Mononuclear cell (primary cell): ENCODE measurements around the gene ZBTB7C. TPM values are rescaled to one million over a fixed set of nuclear protein-coding genes. Genes with fewer than 3 reads are reported as not detected.
"Not testable (repeated sequence)": the region's sequence is repeated elsewhere in the genome, so short reads cannot be mapped to it uniquely, and the experiment has no call there.

Source experiments
- H3K27me3 ChIP-seq: 2 replicates; pipeline ENCODE4 v1.6.0; 2011; ENCODE audit warnings: low read length, control low read depth; ENCODE audit not compliant: insufficient read depth
- H3K4me1 ChIP-seq: 2 replicates; pipeline ENCODE4 v1.5.1; 2011; ENCODE audit warnings: mild to moderate bottlenecking, low read length, control low read depth; ENCODE audit not compliant: insufficient read depth
- H3K4me3 ChIP-seq: 2 replicates; pipeline ENCODE4 v1.5.1; 2011; ENCODE audit warnings: mild to moderate bottlenecking, low read length, moderate library complexity
- H3K9me3 ChIP-seq: 2 replicates; pipeline ENCODE4 v1.5.1; 2011; ENCODE audit warnings: low read depth, mild to moderate bottlenecking, control low read depth, low read length
- total RNA-seq: library from RNA; depleted of rRNA; stranded (reverse); fragments of >200 nt; gene quantifications from one replicate; pipeline ENCODE4 v1.2.3, GENCODE V29; 2012

The ZBTB7C gene
- total RNA-seq: not detected

DNA sequence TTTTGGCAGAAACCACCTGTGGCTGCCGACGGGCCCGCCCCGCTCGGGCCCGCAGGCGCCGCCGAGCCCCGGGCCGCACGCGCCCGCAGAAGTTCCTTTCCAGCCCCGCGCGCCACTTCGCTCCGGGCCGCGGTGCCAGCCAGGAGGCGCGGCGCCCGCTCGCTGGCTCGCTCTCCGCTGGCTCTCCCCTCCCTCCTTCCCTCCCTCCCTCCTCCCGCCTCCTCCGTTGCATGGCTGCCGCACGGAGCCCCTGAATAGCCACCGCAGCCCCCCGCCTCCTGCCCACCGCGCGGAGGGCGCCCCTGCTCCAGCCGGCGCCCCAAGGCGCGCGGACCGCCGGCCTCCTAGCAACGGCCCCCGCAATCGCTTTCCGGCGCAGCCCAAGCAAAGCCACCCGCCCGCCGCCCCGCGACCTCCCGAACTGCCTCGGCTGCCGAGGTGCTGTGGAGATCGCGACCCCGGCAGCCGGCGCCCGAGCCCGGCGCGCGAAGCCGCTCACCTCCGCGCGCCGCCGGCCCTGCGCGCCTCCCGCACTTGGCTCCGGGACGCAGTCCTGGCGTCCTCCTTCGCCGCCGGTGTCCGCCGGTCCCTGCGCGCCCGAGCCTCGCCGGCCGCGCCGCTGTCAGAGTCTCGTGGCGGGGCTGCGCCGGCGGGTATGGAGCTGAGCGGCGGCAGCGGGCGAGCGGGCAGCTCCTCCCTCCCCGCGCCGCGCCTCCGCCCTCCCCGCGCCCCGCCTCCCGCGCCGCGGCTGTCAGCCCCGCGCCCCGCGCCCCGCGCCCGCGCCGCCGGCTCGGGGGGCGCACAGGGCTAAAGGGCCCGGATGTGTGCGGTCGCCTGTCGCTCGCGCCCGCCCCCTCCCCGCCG lies at the start of gene ZBTB7C:
Gene ZBTB7C (minus strand): TSS at position 657 of the 864 bp plus-strand sequence.
- H3K9me3 ChIP-seq: no peaks in the 10 kb centered on the region
- H3K27me3 ChIP-seq: peaks cover 70% of the 10 kb centered on the region
- H3K4me1 ChIP-seq: peaks cover 13% of the 10 kb centered on the region
- H3K4me3 ChIP-seq: peak within 1 kb of the TSS; percentile 27

GRCh38 chr18:48456838-48457237 lies 47.7 kb upstream of the ZBTB7C start:
- Histone ChIP-seq H3K27me3 (peaks cover 10% of the 10 kb centered on the region), H3K9me3 (no peaks in the 10 kb centered on the region), H3K4me1 (peaks cover 16% of the 10 kb centered on the region), H3K4me3 (no peak overlapping the region)

- H3K4me1 ChIP-seq: peaks cover 16% of the 10 kb centered on the region
- H3K9me3 ChIP-seq: no peaks in the 10 kb centered on the region
- H3K27me3 ChIP-seq: peaks cover 10% of the 10 kb centered on the region
- H3K4me3 ChIP-seq: no peak overlapping the region
Measured at GRCh38 chr18:48455555-48456478, 46.6 kb upstream of the ZBTB7C start.

- H3K9me3 ChIP-seq: no peaks in the 10 kb centered on the region
- peaks cover 6% of the 10 kb centered on the region for H3K27me3 ChIP-seq
- peaks cover 16% of the 10 kb centered on the region for H3K4me1 ChIP-seq
- H3K4me3 ChIP-seq: no peak overlapping the region
Measured at GRCh38 chr18:48454261-48454757, 45.1 kb upstream of the ZBTB7C start.

GRCh38 chr18:48453330-48454066 lies 44.3 kb upstream of the ZBTB7C start:
- H3K4me1 ChIP-seq: peaks cover 16% of the 10 kb centered on the region
- H3K27me3 ChIP-seq: peaks cover 6% of the 10 kb centered on the region
- H3K4me3 ChIP-seq: no peak overlapping the region
- H3K9me3 ChIP-seq: no peaks in the 10 kb centered on the region

- Histone ChIP-seq H3K27me3 (peaks cover 6% of the 10 kb centered on the region), H3K4me1 (peaks cover 16% of the 10 kb centered on the region), H3K9me3 (no peaks in the 10 kb centered on the region), H3K4me3 (no peak overlapping the region)
Measured at GRCh38 chr18:48452861-48453323, 43.7 kb upstream of the ZBTB7C start.

DNA sequence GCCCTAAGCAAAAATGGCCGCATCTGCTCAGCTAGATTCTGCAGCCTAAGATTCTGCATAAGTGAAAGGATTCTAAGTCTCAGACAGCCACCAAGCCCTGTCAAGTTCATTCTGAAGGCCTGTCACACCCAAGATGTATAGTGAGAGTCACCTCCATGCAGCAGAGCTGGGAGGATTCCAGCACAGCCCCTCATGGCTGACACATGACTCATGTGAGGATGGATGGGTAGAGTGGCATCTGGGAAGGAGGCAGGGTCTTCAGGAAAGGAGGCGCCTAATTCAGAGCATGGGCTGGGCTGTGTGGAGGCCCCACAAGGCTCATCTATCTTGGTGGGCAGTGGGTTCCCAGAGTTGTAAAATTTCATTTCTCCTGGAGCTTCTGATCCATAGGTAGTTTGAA lies 41.5 kb upstream of the ZBTB7C start:
- peaks cover 7% of the 10 kb centered on the region for H3K4me1 ChIP-seq
- no peak overlapping the region for H3K4me3 ChIP-seq
- H3K9me3 ChIP-seq: no peaks in the 10 kb centered on the region
- H3K27me3 ChIP-seq: peaks cover 3% of the 10 kb centered on the region

GRCh38 chr18:48446582-48447225 lies 37.5 kb upstream of the ZBTB7C start:
- Histone ChIP-seq H3K27me3 (peaks cover under 1% of the 10 kb centered on the region), H3K4me3 (no peak overlapping the region), H3K4me1 (peaks cover 4% of the 10 kb centered on the region), H3K9me3 (no peaks in the 10 kb centered on the region)

DNA sequence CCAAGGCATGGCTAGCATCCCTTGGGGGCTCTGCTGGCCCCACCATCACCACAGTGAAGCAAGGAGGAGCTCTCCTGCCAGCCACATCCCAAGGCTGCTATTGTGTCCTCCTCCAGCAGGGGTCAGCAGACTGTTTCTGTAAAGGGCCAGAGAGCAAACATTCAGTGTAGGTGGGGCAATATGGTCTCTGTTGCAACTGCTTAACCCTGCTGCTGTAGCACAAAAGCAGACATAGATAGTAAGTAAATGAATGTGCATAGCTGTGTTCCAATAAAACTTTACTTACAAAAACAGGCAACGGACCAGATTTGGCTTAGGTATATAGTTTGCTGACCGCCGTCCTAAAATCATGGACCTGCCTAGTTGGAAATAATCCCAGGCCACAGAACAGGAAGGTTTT lies 36.4 kb upstream of the ZBTB7C start:
- Histone ChIP-seq H3K9me3 (no peaks in the 10 kb centered on the region), H3K4me3 (no peak overlapping the region), H3K27me3 (peaks cover 9% of the 10 kb centered on the region), H3K4me1 (peaks cover 4% of the 10 kb centered on the region)

GRCh38 chr18:48442761-48443160 lies 33.6 kb upstream of the ZBTB7C start:
- Histone ChIP-seq H3K9me3 (no peaks in the 10 kb centered on the region), H3K4me3 (no peak overlapping the region), H3K27me3 (peaks cover 11% of the 10 kb centered on the region), H3K4me1 (peaks cover 4% of the 10 kb centered on the region)

DNA sequence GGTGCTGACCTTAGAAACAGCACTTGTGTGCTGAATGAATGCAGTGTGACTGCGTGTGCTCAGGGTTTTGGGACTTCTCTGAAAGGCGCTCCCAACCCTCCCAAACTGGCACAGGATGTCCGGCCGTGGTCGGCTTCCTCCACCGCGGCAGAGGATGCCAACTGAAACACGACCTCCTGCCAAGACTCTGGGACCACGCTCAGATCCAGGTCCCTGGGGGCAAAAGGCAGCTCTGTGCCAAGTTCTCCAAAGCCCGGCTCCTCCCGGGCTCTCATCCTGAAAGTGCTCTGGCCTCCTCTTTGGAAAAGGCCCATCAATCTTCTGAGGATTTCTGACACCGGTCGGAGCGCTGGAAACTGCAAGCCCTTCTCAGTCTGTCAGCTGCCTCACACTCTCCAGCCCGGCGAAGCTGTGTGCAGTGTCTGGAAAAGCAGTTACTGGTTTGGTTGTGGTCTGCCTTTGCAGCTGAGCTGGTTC lies 32.3 kb upstream of the ZBTB7C start:
- Histone ChIP-seq H3K9me3 (no peaks in the 10 kb centered on the region), H3K4me3 (no peak overlapping the region), H3K4me1 (peaks cover 2% of the 10 kb centered on the region), H3K27me3 (peaks cover 11% of the 10 kb centered on the region)

DNA sequence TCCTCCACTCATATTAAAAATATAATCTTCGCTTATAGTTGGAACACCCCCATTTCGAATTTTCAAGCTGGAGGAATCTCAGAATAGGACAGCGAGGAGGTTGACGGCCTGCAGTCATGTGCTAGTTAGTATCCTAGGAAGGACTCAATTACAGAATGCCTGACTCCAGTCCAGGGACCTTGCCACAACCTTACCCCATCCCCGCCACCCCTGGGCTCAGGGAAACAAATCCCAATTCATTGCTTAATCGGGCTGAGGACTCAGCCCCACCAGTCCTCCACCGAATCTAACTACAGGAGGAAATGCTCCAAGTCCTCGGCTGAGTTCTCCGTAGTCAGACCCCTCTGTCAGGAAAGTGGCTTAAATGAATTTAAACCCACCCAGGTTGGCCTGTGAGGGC lies 31.7 kb upstream of the ZBTB7C start:
- no peaks in the 10 kb centered on the region for H3K4me1 ChIP-seq
- H3K4me3 ChIP-seq: no peak overlapping the region
- peaks cover 11% of the 10 kb centered on the region for H3K27me3 ChIP-seq
- H3K9me3 ChIP-seq: no peaks in the 10 kb centered on the region

- Histone ChIP-seq H3K27me3 (peaks cover 11% of the 10 kb centered on the region), H3K4me3 (no peak overlapping the region), H3K9me3 (no peaks in the 10 kb centered on the region), H3K4me1 (no peaks in the 10 kb centered on the region)
Measured at GRCh38 chr18:48436907-48437306, 27.7 kb upstream of the ZBTB7C start.

- H3K9me3 ChIP-seq, H3K4me3 ChIP-seq, H3K4me1 ChIP-seq, H3K27me3 ChIP-seq: not testable (repeated sequence)
Measured at GRCh38 chr18:48434382-48434781, 25.2 kb upstream of the ZBTB7C start.
